Cortex of kidney (tissue), 1 donor: ENCODE measurements around the gene SLBP.

Source experiments
- DNase-seq: peaks from one replicate; lab custom pipeline; 2025; lab: John Stamatoyannopoulos, UW

SLBP gene

GRCh38 chr4:1749370-1749769 is 37.3 kb upstream of the SLBP start:
- no peak for DNase-seq

- DNase-seq: no peak
Observed at GRCh38 chr4:1748465-1748995, 36.4 kb upstream of the SLBP start.

GRCh38 chr4:1747603-1747967 is 35.5 kb upstream of the SLBP start:
- DNase-seq: no peak

- no peak for DNase-seq
Observed at GRCh38 chr4:1746919-1747602, 34.9 kb upstream of the SLBP start.

- DNase-seq: no peak
Observed at GRCh38 chr4:1746265-1746691, 34.2 kb upstream of the SLBP start.

GRCh38 chr4:1745697-1746096 is 33.6 kb upstream of the SLBP start:
- DNase-seq: no peak

GRCh38 chr4:1745165-1745564 is 33.0 kb upstream of the SLBP start:
- DNase-seq: no peak

GRCh38 chr4:1744552-1744951 is 32.4 kb upstream of the SLBP start:
- no peak for DNase-seq

- no peak for DNase-seq
Observed at GRCh38 chr4:1743975-1744374, 31.9 kb upstream of the SLBP start.

- DNase-seq: no peak
Observed at GRCh38 chr4:1743551-1743950, 31.4 kb upstream of the SLBP start.

GRCh38 chr4:1741208-1741607 is 29.1 kb upstream of the SLBP start:
- no peak for DNase-seq

GRCh38 chr4:1740021-1740545 is 28.0 kb upstream of the SLBP start:
- DNase-seq: no peak

GRCh38 chr4:1739358-1739757 is 27.2 kb upstream of the SLBP start:
- no peak for DNase-seq

- no peak for DNase-seq
Observed at GRCh38 chr4:1738410-1738809, 26.3 kb upstream of the SLBP start.

- DNase-seq: no peak
Observed at GRCh38 chr4:1737666-1738065, 25.5 kb upstream of the SLBP start.

- no peak for DNase-seq
Observed at GRCh38 chr4:1736812-1737211, 24.7 kb upstream of the SLBP start.

- DNase-seq: no peak
Observed at GRCh38 chr4:1735215-1735614, 23.1 kb upstream of the SLBP start.

GRCh38 chr4:1732911-1733310 is 20.8 kb upstream of the SLBP start:
- DNase-seq: no peak

GRCh38 chr4:1731180-1731579 is 19.1 kb upstream of the SLBP start:
- DNase-seq: no peak

GRCh38 chr4:1730532-1731135 is 18.5 kb upstream of the SLBP start:
- DNase-seq: no peak

- no peak for DNase-seq
Observed at GRCh38 chr4:1728061-1728980, 16.2 kb upstream of the SLBP start.
